GM12878 (cell line): Measurements from ENCODE around the gene VWA3B. TPM values are rescaled to one million over a fixed set of nuclear protein-coding genes. Genes with fewer than 3 reads are reported as not detected.

Source experiments
- polyA plus RNA-seq, 11 experiments: library from polyadenylated mRNA; depleted of rRNA in 4 of 11; unstranded in 6 of 11; stranded (reverse) in 5 of 11; fragments of >200 nt; fragmentation: Nextera tagmentation in 4 of 11; fragmentation: Illumina TruSeq in 1 of 11; extraction: Ambion mirVana in 4 of 11; extraction: Trizol in 1 of 11; gene quantifications; 1 replicate in 1 of 11; 2 replicates in 10 of 11; pipeline versions ENCODE4 v1.2.1 to v1.2.3, GENCODE V29; 2011 to 2016; ENCODE audit warnings: inconsistent platforms in 2 of 11, missing spikeins in 2 of 11, low read depth in 1 of 11
- total RNA-seq, 4 experiments: library from RNA; depleted of rRNA in 3 of 4; stranded (reverse); fragments of >200 nt in 3 of 4; fragmentation: Illumina TruSeq in 1 of 4; extraction: Trizol in 1 of 4; gene quantifications; 2 replicates each; pipeline versions ENCODE4 v1.2.1 to v1.2.3, GENCODE V29; 2013 to 2021

VWA3B gene
- total and polyA plus RNA-seq, 10 of the 15 experiments (the other 5 are each of a cell fraction or from before 2014, with no cell fraction given) = 0.04 to 0.86 (median 0.19) TPM; not detected in 4

Other genes starting within 250 kb of the VWA3B start
- 17.0 and 17.3 TPM in 2 replicates for gene TMEM131, start 91.2 kb upstream of the VWA3B start, total RNA-seq (2014; rRNA removed)
- gene TMEM131, start 91.2 kb upstream of the VWA3B start, total RNA-seq (2014; rRNA removed; fragmentation: Illumina TruSeq; extraction: Trizol) = 24.1 and 24.4 TPM in 2 replicates
- 46.8 and 48.2 TPM in 2 replicates for gene TMEM131, start 91.2 kb upstream of the VWA3B start, total RNA-seq (2021)
- gene TMEM131, start 91.2 kb upstream of the VWA3B start, polyA plus RNA-seq (2011; rRNA removed) = 24.0 and 28.9 TPM in 2 replicates
- gene TMEM131, start 91.2 kb upstream of the VWA3B start, polyA plus RNA-seq (2014; fragmentation: Illumina TruSeq; extraction: Trizol) = 47.3 and 65.5 TPM in 2 replicates
- gene TMEM131, start 91.2 kb upstream of the VWA3B start, polyA plus RNA-seq (2014; fragmentation: Nextera tagmentation; extraction: Ambion mirVana) = 1 to 10 TPM; 6.0 to 8.1 TPM
- 27.7 and 30.3 TPM in 2 replicates for gene TMEM131, start 91.2 kb upstream of the VWA3B start, polyA plus RNA-seq (2014; rRNA removed)
- 10 to 100 TPM in 1 of 2 experiments, 1 to 10 TPM in 1; 8.4 to 22.3 TPM for gene TMEM131, start 91.2 kb upstream of the VWA3B start, polyA plus RNA-seq (2016; fragmentation: Nextera tagmentation; extraction: Ambion mirVana)